Mesothelial cell of epicardium (in vitro differentiated cells): ENCODE results near the gene KRT6A. TPM values are rescaled to one million over a fixed set of nuclear protein-coding genes. Genes with fewer than 3 reads are reported as not detected.

Source experiments
- DNase-seq, 2 experiments: peaks; one replicate each; pipeline ENCODE4 v3.0.0; 2021; ENCODE audit warnings: low spot score in 2 of 2; ENCODE audit not compliant: unreplicated experiment in 2 of 2
- H3K27ac Mint-ChIP-seq: 2 replicates; pipeline ENCODE4 v1.8.0; 2021; ENCODE audit warnings: mixed read lengths
- H3K27me3 Mint-ChIP-seq: 2 replicates; pipeline ENCODE4 v1.8.0; 2021; ENCODE audit warnings: low read depth, mixed read lengths
- H3K36me3 Mint-ChIP-seq: 2 replicates; pipeline ENCODE4 v1.8.0; 2021; ENCODE audit warnings: mixed read lengths
- H3K4me1 Mint-ChIP-seq: 2 replicates; pipeline ENCODE4 v1.8.0; 2021; ENCODE audit warnings: mixed read lengths
- H3K4me3 Mint-ChIP-seq: 2 replicates; pipeline ENCODE4 v1.8.0; 2021; ENCODE audit warnings: mild to moderate bottlenecking, moderate library complexity, mixed read lengths
- H3K9me3 Mint-ChIP-seq: 2 replicates; pipeline ENCODE4 v1.8.0; 2021; ENCODE audit warnings: mixed read lengths
- total RNA-seq: library from RNA; stranded (reverse); gene quantifications from 3 replicates; pipeline ENCODE4 v1.2.1, GENCODE V29; 2021
- TF ChIP-seq, protein P1 (sequence below): fragments of 200-600 bp; sonication (generic); IDR thresholded peaks from one replicate; pipeline ENCODE4 v1.5.0; 2021; ENCODE audit warnings: antibody characterized with exemption; ENCODE audit not compliant: unreplicated experiment

Gene KRT6A
- total RNA-seq, 1 donor from 2014 or later: 1.2 TPM

DNA sequence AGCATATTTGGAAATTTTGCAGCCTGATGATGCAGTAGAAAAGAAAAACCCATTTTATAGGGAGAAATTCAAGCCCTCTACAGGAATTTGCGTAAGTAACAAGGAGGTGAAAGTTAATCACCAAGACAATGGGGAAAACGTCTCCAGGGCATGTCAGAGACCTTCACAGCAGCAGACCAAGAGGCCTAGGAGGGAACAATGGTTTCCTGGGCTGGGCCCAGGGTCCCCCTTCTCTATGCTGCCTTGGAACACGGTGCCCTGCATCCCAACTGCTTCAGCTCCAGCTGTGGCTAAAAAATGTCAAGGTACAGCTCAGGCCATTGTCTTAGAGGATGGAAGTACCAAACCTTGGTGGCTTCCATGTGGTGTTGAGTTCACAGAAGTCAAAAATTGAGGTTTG, 13.0 kb downstream of the KRT6A start:
- Mint-ChIP-seq H3K36me3 (no peaks in the 10 kb centered on the region), H3K4me3 (no peak overlapping the region), H3K9me3 (peaks cover 21% of the 10 kb centered on the region), H3K4me1 (no peaks in the 10 kb centered on the region), H3K27me3 (peaks cover 35% of the 10 kb centered on the region), H3K27ac (no peak overlapping the region)
- no peak for DNase-seq
- TF ChIP-seq, protein P1, sequence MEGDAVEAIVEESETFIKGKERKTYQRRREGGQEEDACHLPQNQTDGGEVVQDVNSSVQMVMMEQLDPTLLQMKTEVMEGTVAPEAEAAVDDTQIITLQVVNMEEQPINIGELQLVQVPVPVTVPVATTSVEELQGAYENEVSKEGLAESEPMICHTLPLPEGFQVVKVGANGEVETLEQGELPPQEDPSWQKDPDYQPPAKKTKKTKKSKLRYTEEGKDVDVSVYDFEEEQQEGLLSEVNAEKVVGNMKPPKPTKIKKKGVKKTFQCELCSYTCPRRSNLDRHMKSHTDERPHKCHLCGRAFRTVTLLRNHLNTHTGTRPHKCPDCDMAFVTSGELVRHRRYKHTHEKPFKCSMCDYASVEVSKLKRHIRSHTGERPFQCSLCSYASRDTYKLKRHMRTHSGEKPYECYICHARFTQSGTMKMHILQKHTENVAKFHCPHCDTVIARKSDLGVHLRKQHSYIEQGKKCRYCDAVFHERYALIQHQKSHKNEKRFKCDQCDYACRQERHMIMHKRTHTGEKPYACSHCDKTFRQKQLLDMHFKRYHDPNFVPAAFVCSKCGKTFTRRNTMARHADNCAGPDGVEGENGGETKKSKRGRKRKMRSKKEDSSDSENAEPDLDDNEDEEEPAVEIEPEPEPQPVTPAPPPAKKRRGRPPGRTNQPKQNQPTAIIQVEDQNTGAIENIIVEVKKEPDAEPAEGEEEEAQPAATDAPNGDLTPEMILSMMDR: no peak

DNA sequence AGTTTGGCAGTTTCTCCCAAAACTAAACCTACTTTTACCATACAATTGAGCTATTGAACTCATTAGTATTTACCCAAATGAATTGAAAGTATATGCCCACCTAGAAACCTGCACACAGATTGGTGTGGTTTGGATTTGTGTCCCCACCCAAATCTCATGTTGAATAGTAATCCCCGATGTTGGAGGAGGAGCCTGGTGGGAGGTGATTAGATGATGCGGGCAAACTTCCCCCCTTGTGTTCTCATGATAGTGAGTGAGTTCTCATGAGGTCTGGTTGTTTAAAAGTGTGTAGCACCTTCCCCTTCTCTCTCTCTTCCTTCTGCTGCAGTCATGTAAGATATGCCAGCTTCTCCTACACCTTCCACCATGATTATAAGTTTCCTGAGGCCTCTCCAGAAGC, 15.4 kb downstream of the KRT6A start:
- Mint-ChIP-seq H3K36me3 (no peaks in the 10 kb centered on the region), H3K27me3 (peaks cover 23% of the 10 kb centered on the region), H3K4me3 (no peak overlapping the region), H3K9me3 (peaks cover 13% of the 10 kb centered on the region), H3K27ac (no peak overlapping the region), H3K4me1 (no peaks in the 10 kb centered on the region)
- TF ChIP-seq, protein P1: no peak
- no peak for DNase-seq

DNA sequence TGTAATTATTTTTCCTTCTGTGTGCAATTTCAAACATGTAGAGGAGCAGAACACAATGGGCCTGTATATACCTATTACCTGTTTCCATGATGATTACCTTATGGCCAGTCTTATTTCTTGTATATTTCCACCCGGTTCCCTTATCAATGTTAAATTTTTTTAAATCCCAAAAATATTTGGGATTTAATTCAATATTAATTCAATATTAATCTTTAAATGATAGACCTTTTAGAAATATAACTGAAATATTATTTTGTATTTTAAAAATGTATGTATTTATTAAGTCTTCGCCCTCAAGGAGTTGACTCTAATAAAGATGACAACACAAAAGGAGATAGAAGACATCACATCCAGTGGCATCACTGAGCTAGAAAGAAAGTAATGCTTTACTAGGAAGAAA, 18.8 kb downstream of the KRT6A start:
- Mint-ChIP-seq H3K9me3 (peaks cover 5% of the 10 kb centered on the region), H3K4me1 (no peaks in the 10 kb centered on the region), H3K4me3 (no peak overlapping the region), H3K27ac (no peak overlapping the region), H3K36me3 (no peaks in the 10 kb centered on the region), H3K27me3 (peaks cover 41% of the 10 kb centered on the region)
- no peak for DNase-seq
- TF ChIP-seq, protein P1: no peak

DNA sequence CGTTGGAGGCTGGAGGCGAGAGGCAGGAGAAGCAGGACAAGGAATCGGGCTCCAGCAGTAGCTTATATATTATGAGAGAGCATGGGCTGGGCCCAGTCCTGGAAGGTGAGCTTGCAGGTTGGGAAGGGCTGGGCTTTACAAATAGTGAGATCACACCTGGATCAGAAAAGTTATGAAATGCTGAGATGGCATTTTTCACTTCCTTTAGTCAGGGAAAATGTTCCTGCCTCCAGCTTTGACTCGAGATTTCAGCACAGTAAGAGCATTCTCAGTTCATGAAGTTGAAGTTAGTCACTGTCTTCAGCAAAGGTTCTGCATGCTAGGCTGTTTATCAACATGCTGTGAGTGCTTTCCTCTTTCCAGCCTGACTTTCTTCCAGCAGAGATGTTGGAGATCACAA, 19.3 kb downstream of the KRT6A start, which contains the start of gene KRT6C:
TSS of gene KRT6C (minus strand) at position 38 of the 400 bp plus-strand sequence. CDS start 68 bp downstream, outside the sequence.
- Mint-ChIP-seq H3K36me3 (no peaks in the 10 kb centered on the region), H3K27me3 (peaks cover 41% of the 10 kb centered on the region), H3K27ac (no peak within 1 kb of the TSS), H3K4me1 (no peaks in the 10 kb centered on the region), H3K9me3 (peaks cover 4% of the 10 kb centered on the region), H3K4me3 (no peak within 1 kb of the TSS)
- TF ChIP-seq, protein P1: no peak
- no peak for DNase-seq

DNA sequence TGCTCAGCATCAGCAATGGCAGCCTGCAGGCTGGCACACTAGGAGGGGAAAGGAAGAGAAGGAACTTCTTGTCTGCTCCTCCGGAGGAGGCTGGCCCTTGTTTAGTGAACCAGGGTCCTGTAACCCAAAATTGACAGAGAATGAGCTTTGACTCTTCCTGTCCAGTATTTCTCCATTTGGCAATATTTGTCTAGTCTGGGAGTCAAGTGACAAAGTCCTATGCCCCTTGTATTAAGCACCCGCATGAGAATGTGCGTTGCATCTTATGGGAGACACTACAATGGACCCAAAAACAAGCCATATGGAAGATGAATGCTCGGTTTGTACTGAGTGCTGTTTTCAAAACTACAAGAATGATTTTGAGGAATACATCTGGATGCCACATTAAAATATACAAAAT, 23.2 kb downstream of the KRT6A start:
- Mint-ChIP-seq H3K4me3 (no peak overlapping the region), H3K27me3 (peaks cover 49% of the 10 kb centered on the region), H3K4me1 (peaks cover 3% of the 10 kb centered on the region), H3K9me3 (no peaks in the 10 kb centered on the region), H3K27ac (no peak overlapping the region), H3K36me3 (no peaks in the 10 kb centered on the region)
- TF ChIP-seq, protein P1: no peak
- no peak for DNase-seq

DNA sequence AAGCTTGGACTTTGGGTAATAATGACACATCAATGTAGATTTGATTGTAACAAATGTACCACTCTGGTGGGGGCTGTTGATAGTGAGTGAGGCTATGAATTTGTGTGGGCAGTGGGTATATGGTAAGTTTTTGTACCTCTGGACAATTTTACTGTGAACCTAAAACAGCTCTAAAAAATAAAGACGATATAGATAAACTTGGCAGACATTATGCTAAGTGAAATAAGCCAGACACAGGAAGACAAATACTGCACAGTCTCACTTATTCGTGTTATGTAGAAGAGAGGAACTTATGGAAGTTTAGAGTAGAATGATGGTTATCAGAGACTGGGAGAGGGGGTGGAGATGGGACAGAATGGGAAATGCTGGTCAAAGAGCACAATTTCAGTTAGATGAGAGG, 28.2 kb downstream of the KRT6A start:
- H3K4me3 Mint-ChIP-seq: no peak overlapping the region
- no peak overlapping the region for H3K27ac Mint-ChIP-seq
- H3K36me3 Mint-ChIP-seq: no peaks in the 10 kb centered on the region
- peaks cover 29% of the 10 kb centered on the region for H3K27me3 Mint-ChIP-seq
- peaks cover 6% of the 10 kb centered on the region for H3K4me1 Mint-ChIP-seq
- DNase-seq: no peak
- no peaks in the 10 kb centered on the region for H3K9me3 Mint-ChIP-seq
- TF ChIP-seq, protein P1: no peak
